H1 (cell line): ENCODE data around the gene ELMO3. TPM values are rescaled to one million over a fixed set of nuclear protein-coding genes. Genes with fewer than 3 reads are reported as not detected.

Experiments
- BACH1 ChIP-seq: IDR thresholded peaks from 2 replicates; pipeline ENCODE4 v1.6.1; 2012; ENCODE audit warnings: low read length, improper control_type of control experiment
- POLR2A ChIP-seq, 2 experiments: IDR thresholded peaks; 1 replicate in 1 of 2; 2 replicates in 1 of 2; pipeline ENCODE4 v1.6.1; 2011; ENCODE audit warnings: low read depth in 2 of 2, low read length in 2 of 2, mild to moderate bottlenecking in 2 of 2; ENCODE audit errors: control extremely low read depth in 1 of 2
- SAP30 ChIP-seq: fragments of 300-600 bp; sonication (generic); IDR thresholded peaks from 2 replicates; pipeline ENCODE4 v1.7.1; 2012; ENCODE audit warnings: low read length, moderate library complexity, mild to moderate bottlenecking, inconsistent platforms; ENCODE audit not compliant: insufficient read depth, insufficient replicate concordance
- polyA plus RNA-seq, 7 experiments: library from polyadenylated mRNA; depleted of rRNA in 3 of 7; stranded (reverse) in 5 of 7; unstranded in 2 of 7; fragments of >200 nt in 5 of 7; fragments of 200-250 nt in 2 of 7; gene quantifications; 1 replicate in 5 of 7; 2 replicates in 1 of 7; 4 replicates in 1 of 7; pipeline versions ENCODE4 v1.2.1 to v1.2.3, GENCODE V29; 2011 to 2013; ENCODE audit warnings: missing spikeins in 2 of 7, mixed read lengths in 2 of 7
- total RNA-seq: library from RNA; stranded (reverse); fragmentation: NEBNext Ultra II Directional; extraction: Animal tissue kit (Norgen Biotek cat#: 25700); gene quantifications from 2 replicates; pipeline ENCODE4 v1.2.1, GENCODE V29; 2021

Gene ELMO3
- total and polyA plus RNA-seq, 2 of the 8 experiments (the other 6 are each of a cell fraction or from before 2014, with no cell fraction given): 9.6 to 10.9 TPM

- TF ChIP-seq SAP30 (peak; percentile 97), BACH1 (no peak), POLR2A (IDR thresholded peaks at IDR 0.05; ENCODE audit: control extremely low read depth in 1 of 2, low read depth in 2 of 2, low read length in 2 of 2) (no peak)
Measured at GRCh38 chr16:67184995-67185650, 13.8 kb upstream of the ELMO3 start (continued).
